ENCODE measurements around the gene SLC25A25.
A peak's percentile ranks its signal among the peaks of the same experiment; 100 is the strongest.
"Not testable (repeated sequence)": the region's sequence is repeated elsewhere in the genome, so short reads cannot be mapped to it uniquely, and the experiment has no call there.

Gene SLC25A25

DNA sequence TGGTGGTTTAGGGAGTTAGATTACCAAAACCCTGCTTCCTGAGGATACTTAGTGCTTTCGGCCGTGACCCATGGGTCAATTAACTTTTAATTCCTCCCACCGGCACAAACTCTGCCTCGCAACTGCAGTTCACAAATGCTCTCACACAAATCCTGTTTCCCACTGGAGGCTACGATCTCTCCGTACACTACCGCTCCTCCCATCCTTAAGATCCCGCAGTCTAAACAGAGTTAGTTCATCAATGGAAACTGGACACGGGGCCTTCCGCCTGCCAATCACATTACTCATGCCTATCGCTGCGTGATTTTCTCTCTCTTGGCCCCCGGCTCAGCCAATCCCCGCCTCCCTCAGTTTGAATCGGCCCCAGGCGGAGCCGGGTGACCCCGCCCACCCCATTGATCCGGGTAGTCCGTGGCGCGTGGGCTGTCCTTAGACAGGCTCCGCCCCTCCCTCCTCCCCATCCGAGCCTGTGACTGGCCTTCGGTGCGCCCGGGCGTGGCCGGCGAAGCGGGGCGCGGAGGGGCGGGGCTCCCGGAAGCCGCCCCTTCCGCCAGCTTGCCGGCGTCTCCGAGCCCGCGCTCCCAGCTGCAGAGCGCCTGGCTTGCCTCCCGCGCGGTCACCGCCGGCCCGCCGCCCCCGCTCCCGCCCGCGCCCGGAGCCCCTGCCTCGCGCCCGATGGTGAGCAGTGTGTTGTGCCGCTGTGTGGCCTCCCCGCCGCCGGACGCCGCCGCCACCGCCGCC lies at the start of gene SLC25A25:
Gene SLC25A25 (plus strand): TSS at position 588 of the 741 bp plus-strand sequence. CDS start 88 bp downstream, at position 676.
- DNase-seq: peak; percentile 99

DNA sequence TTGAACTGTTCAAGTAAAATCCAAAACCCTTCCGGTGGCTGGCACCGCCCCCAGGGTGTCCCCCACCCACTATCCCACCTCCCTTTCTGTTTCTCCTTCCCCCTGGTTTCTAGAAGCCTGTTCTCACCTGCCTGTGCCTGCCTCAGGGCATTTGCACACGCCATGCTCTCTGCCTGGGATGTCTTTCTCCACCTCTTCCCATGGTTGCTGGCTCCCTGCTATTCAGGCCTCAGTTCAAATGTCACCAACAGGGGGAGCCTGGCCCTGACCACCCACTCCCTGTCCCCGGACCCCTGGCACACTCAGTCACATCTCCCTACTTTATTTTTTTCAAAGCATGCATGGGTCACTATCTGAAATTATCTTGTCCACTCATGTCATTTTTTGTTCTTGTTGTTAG lies 47.3 kb upstream of the SLC25A25 start:
- DNase-seq: no peak

DNA sequence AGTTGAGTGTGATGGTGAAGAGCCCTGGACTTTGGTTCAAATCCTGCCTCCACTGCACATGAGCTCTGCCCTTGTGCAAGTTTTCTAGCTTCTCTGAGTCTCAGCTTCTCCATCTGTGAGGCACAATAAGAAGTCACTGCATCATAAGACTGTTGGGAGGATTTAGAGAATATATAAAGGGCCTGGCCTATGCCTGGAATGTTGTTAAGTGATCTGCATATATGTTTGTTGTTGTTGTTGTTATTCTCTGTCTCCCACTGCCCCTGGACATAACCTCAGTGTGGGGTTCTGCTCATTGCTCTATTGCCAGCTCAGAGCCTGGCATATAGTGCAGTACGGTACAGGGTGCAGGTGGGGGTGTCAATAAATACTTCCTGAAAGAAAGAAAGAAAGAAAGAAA lies 46.9 kb upstream of the SLC25A25 start:
- DNase-seq: no peak

DNA sequence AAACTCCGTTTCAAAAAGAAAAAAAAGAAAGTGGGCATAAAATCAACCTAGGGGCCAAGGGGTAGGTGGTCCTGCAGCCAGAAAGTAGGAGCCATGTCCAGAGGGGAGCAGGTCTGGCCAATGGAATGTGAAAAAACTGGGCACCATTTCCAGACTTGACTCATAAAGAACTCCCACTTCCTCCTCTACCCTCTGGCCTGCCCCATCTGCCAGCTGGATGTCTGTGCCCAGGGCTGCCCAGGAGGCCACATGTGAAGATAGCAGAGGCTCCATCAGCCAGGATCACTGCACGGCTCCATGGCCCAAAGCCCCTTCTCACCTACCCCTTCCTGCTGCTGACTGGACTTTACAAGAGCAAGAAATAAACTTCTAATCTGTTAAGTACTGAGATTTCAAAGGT lies 45.1 kb upstream of the SLC25A25 start:
- no peak for DNase-seq

DNA sequence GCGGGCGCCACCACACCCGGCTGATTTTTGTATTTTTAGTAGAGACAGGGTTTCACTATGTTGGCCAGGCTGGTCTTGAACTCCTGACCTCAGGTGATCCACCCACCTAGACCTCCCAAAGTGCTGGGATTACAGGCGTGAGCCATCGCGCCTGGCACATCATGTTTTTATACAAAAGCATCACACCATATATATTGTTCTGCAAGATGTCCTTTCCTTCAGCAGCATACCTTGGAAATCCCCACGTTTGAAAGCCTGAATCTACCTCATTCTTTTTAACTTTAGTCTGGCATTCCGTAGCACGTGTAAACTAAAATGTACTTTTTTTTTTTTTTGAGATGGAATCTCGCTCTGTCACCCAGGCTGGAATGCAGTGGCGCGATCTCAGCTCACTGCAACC lies 44.4 kb upstream of the SLC25A25 start:
- not testable (repeated sequence) for DNase-seq

DNA sequence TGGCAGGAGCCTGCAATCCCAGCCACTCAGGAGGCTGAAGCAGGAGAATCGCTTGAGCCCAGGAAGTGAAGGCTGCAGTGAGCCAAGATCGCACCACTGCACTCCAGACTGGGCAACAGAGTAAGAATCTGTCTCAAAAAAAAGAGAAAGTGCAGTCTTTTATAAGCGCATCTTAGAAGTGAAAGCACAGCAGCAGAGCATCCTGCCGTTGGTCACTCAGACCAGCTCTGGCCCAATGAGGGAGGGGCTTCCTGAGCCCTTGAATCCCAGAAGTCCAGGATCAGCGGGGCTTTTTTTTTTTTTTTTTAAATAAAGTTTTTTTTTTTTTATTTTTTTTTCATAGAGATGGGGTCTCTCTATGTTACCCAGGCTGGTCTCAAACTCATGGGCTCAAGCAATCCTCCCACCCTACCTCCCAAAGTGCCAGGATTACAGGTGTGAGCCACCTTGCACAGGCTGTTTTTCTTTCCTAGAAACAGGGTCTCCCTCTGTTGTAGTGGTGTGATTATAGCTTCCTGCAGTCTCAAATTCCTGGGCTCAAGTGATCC lies 43.2 kb upstream of the SLC25A25 start:
- DNase-seq: no peak

DNA sequence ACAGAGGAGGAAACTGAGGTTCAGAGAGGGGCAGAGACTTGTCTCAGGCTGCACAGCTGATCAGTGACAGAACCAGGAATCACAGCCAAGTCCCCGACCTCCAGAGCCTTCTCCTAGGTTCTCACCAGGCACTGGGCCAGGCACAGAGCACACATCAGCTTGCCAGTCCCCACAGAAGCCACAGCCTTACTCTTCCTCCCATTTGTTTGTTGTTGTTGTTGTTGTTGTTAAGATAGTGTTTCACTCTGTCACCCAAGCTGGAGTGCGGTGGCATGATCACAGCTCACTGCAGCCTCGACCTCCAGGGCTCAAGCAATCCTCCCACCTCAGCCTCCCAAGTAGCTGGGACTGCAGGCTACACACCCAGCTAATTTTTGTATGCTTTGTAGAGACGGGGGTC lies 42.3 kb upstream of the SLC25A25 start:
- no peak for DNase-seq

DNA sequence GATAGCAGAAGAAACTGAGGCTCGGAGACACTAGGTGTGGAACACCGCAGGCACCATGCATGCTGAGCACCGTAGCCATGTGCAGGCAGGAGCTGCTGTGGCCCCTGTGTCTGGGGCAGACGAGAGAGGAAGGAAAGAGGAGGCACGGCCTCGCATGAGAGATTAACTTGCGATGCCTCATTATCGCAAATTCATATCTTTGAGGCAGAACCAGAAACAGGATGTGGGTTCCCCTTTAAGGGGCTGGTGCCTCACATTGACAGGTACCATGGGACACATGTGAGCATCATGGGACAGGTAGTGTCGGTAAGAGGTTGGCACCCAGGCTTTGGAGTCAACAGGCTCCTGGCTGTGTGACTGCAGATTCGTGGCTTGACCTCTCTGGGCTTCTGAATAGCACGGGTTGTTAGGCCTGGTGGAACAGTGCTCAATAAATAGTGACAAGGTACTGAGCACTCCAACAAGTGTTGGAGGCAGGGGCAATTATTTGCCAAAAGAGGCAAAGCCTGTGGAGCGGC lies 41.7 kb upstream of the SLC25A25 start:
- no peak for DNase-seq

DNA sequence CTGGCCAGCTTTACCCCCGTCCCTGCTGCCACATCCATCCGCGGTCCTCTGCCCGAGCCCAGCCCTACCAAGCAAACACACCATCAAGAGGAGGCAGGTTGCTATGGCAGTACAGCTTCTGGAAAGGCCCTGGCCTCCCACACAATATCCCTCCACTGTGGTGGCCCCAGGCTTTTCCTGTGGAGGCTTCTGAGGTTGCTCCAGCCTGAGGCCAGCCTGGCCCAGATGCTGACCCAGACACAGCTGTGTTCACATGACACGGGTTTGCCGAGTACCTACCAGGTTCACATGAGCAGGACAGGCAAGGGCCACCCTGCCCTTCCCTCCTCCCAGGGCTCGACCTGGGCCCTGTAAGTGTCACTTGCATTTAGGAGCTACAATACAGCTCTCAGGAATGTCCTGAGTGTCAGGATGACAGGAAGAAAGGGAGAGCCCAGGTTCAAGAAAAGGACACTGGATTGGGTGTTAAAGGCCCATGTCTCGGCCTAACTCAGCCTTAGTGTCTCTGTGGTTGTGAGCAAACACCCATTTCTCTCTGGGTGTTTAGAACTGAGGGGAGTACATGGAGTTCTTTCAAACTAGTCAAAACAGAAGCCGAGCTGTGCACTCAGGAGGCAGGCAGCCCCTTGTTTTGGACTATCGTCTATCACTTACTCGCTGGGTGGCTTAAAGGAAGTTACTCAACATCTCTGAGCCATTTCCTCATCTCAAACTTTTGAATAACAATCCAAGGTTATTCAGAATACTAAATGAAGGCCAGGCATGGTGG lies 41.1 kb upstream of the SLC25A25 start:
- DNase-seq: no peak

DNA sequence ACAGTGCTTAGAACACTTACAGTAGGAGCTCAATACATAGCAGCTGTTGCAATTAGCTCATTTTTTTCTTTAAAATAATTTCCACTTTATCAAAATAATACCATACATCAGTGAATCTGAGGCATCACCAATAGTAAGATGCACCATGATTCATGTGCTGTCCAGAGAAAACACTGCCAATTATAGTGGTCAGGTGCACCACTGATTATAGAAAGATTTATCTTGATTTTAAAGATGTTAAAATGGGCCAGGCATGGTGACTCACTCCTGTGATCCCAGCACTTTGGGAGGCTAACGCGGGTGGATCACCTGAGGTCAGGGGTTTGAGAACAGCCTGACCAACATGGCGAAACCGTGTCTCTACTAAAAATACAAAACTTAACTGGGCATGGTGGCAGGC lies 40.3 kb upstream of the SLC25A25 start:
- no peak for DNase-seq

DNA sequence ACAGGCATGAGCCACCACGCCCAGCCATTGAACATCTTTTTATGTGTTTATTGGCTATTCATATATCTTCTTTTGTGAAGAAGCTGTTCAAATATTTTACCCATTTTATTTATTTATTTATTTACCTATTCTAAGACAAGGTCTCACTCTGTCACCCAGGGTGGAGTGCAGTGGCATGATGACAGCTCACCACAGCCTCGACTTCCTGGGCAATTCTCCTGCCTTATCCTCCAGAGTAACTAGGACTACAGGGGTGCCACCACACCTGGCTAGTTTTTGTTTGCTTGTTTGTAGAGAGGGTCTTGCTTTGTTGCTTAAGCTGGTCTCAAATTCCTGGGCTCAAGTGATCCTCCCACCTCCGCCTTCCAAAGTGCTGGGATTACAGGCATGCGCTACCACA lies 34.4 kb upstream of the SLC25A25 start:
- no peak for DNase-seq

DNA sequence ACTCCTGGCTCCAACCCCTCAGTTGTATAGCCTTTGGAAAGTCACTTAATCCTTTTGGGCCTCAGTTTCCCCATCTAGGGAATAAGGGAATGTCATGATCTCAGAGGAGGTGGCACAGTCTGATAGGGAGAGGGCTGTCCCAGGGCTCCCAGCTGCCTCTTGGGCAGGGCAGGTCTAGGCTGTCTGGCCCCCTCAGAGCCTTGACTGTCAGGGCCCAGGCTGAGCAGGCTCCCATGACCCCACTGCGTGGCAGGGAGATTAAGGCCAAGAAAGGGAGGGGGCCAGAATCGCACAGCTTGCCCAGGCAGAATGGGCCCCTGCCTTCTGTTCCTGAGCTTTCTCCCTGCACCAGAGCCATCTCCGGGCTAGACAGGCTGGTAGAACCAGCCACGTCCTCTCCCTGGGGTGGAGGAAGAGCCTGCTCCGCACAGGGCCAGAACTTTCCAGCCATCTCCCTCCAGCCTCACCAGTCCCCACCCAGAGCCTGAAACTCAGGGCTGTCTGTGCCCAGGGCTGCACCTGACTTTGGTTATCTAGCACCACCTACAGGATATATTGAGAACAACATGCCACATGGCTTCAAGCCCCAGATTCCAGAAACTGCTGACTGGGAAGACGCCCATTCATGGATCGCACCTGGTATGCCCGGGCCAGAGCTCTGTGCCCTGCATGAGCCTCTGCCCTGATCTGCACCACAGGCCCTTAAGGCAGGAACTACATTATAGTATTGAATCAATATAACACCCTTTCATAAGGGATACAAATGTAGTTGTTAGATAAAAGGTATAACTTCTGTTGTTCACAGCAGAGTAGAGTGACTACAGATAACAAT lies 33.0 kb upstream of the SLC25A25 start:
- peak; percentile 87 for DNase-seq

DNA sequence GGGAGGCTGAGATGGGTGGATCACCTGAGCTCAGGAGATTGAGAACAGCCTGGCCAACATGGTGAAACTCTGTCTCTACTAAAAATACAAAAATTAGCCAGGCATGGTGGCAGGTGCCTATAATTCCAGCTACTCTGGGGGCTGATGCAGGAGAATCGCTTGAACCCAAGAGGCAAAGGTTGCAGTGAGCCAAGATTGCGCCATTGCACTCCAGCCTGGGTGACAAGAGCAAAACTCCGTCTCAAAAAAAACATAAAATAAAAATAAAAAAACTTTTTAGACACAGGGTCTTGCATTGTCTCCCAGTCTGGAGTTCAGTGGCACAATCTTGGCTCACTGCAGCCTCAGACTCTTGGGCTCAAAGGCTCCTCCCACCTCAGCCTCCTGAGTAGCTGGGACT lies 31.5 kb upstream of the SLC25A25 start:
- DNase-seq: not testable (repeated sequence)

DNA sequence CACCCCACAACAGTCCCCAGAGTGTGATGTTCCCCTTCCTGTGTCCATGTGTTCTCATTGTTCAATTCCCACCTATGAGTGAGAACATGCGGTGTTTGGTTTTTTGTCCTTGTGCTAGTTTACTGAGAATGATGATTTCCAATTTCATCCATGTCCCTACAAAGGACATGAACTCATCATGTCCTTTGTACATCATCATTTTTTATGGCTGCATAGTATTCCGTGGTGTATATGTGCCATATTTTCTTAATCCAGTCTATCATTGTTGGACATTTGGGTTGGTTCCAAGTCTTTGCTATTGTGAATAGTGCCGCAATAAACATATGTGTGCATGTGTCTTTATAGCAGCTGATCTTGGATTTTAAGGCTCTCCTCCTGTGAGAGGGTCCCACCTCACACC lies 27.2 kb upstream of the SLC25A25 start:
- DNase-seq: not testable (repeated sequence)

DNA sequence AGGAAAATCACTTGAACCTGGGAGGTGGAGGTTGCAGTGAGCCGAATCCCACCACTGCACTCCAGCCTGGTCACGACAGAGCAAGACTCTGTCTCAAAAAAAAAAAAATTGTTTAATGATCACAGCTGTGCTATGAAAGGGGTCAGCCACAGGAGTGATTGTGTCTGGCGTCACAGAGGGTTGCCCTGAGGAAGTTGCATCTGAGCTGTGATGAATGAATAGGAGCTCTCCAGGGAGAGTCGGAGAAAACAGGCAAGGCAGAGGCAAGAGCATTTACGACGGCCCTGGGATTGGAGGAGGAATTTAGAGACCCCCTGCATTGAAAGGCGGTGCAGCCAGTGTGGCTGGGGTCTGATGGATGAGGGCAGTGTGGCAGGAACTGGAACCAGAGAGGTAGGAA lies 26.0 kb upstream of the SLC25A25 start:
- DNase-seq: no peak

DNA sequence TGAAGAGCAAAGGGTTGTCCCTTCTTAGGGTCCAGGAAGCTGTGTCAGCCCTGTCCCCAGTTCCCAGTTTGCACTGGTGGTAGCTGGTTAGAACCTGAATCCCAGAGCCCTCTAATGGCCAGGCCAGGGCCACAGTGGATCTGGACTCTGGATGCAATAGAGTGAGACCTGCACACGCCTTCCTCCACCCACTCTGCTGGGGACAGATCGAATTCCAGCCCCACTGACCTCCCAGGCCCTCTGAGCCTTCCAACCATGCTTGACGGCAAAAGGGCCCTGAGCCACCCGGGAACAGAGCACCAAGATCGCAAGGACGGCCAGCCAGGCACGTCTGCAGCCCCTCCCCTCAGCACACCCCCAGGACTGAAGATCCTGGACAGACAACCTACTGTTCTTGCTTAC lies 24.6 kb upstream of the SLC25A25 start:
- DNase-seq: no peak

DNA sequence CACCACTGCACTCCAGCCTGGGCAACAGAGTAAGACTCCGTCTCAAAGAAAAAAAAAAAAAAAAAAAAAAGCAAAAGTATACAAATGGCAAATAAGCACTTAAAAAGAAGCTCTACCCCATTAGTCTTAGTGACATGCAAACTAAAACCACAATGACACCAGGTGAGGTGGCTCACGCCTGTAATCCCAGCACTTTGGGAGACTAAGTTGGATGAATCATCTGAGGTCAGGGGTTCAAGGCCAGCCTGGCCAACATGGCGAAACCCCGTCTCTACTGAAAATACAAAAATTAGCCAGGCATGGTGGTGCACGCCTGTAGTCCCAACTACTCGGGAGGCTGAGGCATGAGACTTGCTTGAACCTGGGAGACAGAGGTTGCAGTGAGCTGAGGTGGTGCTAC lies 22.6 kb upstream of the SLC25A25 start:
- not testable (repeated sequence) for DNase-seq

DNA sequence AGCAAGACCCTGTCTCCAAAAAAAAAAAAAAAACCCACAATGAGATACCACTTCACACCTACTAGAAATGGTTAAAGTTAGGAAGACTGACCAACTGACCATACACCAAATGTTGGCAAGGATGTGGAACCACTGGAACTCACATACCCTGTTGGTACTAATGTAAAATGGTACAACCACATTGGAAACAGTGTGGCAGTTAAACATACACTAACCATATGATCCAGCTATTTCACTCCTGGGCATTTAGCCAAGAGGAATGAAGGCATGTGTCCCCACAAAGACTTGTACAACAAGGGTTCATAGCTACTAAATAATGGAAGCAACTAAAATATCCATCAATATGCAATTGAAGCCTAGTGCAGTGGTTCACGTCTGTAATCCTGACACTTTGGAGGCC lies 22.2 kb upstream of the SLC25A25 start:
- no peak for DNase-seq

DNA sequence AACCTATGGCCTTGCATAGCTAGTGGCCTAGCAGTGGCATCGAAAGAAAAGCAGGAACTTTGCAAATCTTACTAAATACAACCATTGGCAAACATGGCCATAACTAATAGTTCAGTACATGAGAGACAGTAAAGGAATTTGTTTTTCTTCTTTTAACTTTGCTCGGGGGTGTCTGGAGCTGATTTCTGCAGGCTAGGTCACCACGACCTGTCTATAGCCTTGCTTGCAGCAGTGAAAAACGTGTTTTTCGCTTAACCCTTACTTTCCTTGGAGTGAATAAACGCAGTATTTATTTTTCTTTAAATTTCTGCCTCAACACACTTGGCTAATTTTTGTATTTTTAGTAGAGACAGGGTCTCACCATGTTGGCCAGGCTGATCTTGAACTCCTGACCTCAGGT lies 20.8 kb upstream of the SLC25A25 start:
- no peak for DNase-seq

DNA sequence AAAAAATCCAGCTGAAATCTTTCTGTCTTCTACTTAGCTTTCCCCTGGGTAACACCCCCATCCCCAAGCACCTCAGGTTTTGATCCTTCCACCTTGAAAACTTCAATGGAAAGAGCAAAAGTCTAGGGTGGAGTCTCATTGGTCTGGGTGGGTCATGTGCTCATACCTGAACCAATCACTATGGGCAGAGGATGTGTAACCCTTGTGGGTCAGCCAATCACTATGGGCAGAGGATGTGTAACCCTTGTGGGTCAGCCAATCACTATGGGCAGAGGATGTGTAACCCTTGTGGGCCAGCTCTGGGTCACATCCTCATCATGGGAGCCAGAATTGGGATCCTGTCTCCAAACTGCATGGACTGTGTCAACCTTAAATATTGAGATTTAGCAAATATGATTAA lies 19.4 kb upstream of the SLC25A25 start:
- DNase-seq: no peak

DNA sequence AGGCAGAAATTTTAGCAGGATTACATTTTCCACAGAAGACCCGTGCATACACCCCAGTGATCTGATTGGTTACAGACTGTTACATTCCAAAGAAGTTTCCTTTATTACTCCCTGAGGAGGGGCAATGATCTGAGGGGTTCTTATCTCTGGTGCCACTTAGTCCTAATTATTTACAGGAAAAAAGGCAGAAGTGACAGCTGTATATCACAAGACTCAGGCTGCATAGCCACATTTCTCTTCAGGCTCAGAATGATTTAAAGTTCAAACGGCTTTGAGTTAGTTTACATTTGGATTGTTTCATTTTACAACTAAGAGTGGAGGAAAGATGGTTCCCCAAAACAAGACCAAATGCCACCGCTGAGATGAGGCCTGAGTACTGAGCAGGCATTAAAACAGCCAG lies 18.2 kb upstream of the SLC25A25 start:
- no peak for DNase-seq

DNA sequence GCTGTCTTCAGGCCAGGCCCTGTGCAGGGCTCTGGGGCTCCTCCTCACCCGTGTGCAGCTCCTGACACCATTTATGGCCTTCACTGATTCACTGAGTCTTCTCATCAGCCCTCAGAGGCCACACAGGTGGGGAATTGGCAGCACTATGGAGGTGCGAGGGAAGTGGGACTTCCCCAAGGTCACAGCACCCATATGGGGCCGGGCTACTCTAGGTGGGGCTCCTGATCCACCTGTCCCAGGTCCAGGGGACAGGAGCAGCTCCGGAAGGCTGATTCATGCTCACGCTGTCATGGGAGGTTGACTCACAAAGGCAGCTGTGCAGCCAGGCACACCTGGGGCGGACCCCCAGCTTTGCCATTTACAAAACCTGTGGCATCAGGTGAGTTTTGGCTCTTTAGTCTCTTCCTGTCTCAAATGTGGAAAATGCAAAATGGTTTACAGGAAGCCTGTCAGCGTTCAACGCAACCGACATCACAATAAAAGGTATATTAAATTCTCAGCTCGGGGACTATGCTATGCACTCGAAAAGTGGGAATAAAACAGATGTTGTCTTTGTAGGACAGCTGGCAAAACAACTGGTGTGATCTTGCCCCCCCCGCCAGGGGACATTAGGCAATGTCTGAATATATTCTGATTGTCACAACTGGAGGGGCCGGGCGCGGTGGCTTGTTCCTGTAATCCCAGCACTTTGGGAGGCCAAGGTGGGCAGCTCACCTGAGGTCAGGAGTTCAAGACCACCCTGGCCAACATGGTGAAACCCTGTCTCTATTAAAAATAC lies 15.9 kb upstream of the SLC25A25 start:
- DNase-seq: no peak

Measured in NCI-H748 treated with DMSO at 0.1 percent for 48 hours (cell line).